HUDEP-2 (cell line): Measurements from ENCODE around the gene PRSS3.
A peak's percentile ranks its signal among the peaks of the same experiment; 100 is the strongest.
"Not testable (repeated sequence)": the region's sequence is repeated elsewhere in the genome, so short reads cannot be mapped to it uniquely, and the experiment has no call there.

Experiments
- DNase-seq, 76 experiments: peaks; one replicate each; lab custom pipeline; 2025; ENCODE audit not compliant: unreplicated experiment in 76 of 76; lab: John Stamatoyannopoulos, UW

The PRSS3 gene

DNA sequence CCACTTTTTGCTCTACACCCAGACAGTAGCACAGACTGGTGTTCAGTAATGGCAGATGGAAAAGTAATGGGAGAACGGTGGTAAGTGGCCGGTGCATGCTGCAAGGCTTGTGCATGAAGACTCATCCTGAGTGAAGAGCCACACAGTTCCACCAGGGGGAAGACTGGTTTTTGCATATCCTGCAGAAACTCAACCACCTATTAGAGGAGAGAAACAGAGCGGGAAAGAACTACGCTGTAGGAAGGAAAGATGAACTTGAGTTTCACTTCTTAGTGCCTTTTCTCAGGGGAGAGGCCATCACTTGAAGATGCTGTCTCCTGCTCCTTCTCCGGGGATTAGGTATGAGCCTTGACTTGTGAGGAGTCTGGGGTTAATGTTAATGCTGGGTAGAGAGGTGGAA lies 9.4 kb upstream of the PRSS3 start:
- DNase-seq = peak in 2 of 76 experiments; percentile 13

DNA sequence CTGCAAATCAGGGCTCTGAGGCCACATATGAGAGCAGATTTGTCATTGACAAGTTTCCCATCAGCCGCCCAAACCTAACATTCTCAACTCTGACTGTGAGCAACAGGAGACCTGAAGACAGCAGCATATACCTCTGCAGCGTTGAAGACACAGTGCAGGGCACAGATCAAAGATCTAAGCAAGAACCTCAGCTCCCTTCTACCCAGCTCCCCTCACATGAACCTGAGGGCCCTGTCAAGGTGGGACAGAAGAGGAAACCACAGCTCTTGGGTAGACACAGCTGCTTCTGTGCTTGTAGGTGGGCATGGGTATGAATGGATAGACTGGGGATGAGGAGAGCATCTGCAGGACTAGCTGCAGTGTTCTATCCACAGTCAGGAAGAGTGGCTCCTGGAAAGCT lies 8.7 kb upstream of the PRSS3 start:
- no peak for DNase-seq

DNA sequence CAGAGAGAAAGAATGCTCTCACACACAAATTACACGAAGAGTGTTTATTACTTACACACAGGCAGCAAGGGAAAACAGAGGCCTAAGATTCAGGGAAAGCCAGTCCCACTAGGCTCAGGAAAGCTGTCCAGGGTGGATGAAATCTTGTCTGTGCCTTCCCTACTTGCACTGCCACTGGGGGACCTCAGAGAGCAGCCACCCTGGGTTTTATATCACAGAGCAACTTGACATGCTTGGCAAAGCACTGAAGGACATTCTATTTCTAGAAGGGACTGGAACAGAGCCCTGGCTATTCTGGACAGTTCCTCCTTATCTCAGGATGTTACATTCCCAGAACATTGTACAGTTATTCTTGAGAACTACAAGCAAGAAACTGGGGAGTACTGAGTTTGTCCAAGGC lies 7.5 kb upstream of the PRSS3 start:
- no peak for DNase-seq

DNA sequence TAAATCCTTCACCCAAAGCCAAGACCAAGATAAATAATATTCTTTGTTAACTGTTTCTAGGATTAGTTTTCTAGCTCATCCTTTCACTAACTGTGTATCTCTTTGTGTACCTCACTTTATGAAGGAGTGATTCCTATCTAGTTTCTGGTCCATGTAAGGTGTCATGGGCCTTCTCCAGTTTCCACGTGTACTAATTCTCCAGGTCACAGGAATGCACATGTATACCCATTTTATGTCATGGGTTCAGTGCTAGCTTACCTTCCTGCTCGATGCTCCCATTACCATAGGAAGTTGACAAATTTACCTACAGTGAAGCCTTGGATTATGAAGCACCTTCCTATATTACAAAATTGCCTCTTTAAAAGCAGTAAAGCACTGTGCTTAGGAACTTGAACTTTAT lies 5.9 kb upstream of the PRSS3 start:
- DNase-seq = not testable (repeated sequence)

DNA sequence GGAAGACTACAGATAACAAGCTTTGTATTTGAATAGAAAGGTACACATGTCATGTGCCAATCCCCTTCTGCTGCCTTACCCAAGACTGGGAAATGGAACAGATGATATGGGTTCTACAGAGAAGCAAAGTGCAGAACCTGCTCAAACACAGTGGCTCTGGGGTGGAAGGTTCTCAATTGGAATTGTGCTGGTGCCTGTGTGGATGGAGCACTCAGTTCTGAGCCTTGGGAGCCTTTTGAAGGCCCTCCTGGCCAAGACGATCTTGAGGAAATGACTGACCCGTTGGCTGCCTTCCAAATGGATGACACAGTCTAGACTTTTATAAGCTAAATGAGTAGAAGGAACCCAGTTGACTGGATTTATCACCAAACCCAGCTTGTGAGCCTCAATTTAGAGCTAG lies 4.2 kb upstream of the PRSS3 start:
- DNase-seq = peak in 20 of 76 experiments; percentile 1 to 50 (median 13)

DNA sequence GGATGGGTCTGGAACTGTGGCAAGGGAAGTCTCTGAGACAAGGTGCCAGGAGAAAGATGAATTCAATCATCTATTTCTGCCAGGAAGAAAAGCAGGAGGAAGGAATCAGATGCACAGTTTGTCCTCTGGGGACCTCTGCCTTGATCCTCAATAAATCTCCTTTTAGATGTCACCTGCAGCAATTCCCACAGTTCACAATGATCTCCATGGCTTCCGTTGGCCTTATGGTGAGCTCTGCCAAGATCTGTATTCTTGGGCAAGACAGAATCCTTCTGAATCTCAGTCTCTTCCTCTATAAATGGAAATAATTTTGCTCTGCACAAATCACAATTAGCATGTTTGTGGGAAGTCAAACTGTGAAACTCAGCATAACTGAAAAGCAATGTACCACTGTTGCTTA lies 1.9 kb upstream of the PRSS3 start:
- not testable (repeated sequence) for DNase-seq

DNA sequence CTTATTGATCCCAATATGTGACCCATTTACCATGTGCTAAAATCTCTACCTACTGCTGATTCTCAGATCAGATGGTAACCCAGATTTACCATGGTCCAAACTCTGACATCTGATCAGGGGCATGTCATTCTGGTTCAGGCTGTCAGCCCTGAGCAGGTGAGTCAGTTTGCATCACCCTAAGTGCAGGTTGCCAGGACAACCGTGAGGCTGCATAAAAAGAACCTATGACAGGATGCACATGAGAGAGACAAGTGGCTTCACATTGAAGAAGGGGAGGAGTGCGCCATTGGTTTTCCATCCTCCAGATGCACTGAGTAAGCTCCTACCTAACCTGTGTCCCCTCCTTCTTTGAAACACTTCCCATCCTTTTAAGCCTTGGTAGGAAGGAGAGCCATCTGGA lies 801 bp upstream of the PRSS3 start:
- DNase-seq = no peak

DNA sequence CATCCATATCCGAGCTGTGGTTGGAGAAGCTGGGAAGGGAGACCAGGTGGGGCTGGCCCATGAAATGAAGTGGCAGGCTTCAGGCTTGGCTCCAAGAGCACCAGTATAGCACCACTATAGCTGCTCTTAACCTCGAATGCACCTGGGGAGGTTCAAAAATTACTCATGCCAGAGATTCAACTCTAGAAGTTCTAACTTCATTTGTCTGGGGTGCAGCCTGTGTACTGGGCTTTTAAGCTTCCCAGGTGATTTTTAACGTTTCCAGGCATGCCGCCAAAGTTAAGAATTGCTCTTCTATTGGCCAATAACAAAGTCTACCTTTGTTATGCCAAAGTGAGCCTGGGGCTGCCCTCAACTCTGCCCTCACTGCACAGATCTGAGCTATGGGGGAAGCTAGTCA lies 458 bp downstream of the PRSS3 start:
- DNase-seq = no peak

DNA sequence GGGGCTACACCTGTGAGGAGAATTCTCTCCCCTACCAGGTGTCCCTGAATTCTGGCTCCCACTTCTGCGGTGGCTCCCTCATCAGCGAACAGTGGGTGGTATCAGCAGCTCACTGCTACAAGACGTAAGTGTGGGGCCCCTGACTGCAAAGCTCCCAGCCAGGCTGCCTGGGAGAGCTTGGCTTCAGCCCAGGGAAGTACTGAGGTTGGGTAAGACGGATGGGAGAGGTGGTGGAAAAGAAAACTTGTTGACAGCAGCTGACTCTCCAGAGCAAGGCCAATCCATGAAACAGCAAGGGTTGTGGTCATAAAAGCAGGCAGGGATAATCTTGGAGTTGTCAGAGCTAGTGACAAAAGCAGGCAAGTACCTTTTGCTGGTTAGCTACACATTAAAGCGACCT lies 1.3 kb downstream of the PRSS3 start:
- DNase-seq = not testable (repeated sequence)

DNA sequence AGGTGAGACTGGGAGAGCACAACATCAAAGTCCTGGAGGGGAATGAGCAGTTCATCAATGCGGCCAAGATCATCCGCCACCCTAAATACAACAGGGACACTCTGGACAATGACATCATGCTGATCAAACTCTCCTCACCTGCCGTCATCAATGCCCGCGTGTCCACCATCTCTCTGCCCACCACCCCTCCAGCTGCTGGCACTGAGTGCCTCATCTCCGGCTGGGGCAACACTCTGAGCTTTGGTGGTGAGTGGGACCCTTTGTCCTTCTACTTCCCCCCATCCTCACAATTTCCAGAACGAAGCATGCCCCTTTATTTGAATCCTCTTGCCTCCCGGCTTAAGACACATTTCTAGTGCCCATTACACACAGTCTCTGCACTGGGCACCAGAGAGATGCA lies 2.5 kb downstream of the PRSS3 start:
- DNase-seq = no peak

DNA sequence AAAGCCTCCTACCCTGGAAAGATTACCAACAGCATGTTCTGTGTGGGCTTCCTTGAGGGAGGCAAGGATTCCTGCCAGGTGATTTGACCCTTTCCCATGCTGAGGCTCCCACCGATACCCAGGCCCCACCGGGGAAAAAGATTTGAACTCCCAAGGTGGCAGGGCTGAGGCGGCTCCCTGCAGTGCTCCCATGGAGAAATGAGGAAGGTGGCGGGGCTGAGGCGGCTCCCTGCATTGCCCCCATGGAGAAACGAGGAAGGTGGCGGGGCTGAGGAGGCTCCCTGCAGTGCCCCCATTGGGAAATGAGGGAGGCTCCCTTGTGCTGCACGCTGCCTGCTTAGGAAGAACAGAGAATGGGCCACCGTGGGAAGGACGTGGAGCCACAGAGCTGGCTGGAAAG lies 3.2 kb downstream of the PRSS3 start:
- DNase-seq = no peak

DNA sequence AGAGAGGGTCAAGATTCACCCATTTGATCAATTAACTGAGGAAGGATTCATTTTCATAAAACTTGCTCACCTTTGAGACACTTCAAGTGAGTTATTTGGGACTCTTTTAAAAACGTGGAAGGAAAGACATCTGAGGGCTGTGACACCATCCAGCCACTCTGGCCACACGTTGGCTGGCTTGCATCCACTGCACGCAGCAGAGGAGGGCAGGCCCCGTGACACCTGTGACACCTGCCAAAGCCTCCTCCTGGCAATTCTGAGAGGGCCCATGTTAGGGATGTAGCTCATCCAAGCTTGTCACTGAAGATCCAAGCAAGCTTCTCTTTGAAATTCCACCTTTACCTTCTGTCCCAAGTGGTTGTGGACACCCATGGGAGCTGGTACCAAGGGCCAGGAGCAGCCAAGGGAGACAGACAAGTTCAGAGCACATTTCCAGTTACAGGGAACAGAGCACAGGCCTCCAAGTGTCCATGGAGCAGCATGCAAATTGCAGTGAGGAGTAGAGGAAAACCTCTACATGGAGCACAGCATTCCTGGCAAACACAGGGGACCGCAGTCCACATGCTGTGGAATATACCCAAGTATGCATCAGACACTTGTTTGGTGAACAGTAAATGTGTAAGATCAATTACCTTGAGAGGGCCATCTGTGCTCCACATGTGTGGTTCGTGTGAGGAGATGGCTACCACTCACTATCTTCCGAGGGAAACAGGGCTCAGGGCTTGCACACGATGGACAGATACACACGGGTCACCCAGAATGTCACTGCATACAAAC lies 4.8 kb downstream of the PRSS3 start:
- DNase-seq = no peak

DNA sequence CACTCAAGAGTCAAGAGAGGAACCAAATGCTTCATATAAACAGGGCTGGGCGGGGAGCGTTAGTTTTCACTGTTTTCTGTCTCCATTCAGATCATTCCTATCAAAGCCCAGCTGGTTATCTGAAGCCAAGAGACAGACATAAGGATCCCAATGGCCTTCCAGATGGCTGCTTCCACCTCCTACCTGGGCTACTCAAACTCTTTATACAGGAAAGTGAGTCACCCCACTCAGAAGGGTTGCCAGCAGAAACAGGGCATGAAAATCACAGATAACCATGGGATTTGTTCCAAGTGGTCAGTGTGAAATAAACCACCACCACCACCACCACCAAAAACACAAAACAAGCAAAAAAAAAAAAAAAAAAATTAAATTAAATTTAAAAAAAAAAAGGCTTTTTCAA lies 5.5 kb downstream of the PRSS3 start:
- DNase-seq = no peak

DNA sequence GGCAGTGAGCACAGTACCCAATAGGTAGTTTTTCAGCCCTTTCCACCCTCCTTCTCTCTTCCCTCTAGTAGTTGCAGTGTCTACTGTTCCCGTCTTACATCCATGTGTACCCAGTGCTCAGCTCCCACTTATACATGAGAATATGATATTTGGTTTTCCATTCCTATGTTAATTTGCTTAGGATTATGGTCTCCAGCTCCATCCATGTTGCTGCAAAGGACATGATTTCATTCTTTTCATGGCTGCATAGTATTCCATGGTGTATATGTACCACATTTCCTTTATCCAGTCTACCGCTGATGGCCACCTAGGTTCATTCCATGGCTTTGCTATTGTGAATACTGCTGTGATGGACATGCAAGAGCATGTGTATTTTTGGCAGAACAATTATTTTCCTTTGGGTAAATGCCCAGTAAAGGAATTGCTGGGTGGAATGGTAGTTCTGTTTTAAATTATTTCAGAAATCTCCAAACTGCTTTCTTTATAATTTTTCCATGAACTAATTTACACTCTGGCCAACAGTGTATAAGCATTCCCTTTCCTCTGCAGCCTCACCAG lies 6.7 kb downstream of the PRSS3 start:
- DNase-seq = not testable (repeated sequence)

DNA sequence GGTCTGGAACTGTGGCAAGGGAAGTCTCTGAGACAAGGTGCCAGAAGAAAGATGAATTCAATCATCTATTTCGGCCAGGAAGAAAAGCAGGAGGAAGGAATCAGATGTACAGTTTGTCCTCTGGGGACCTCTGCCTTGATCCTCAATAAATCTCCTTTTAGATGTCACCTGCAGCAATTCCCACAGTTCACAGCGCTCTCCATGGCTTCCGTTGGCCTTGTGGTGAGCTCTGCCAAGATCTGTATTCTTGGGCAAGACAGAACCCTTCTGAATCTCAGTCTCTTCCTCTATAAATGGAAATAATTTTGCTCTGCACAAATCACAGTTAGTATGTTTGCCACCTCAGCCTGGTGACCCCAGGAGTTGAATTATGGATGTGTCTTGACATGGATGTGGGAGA lies 8.8 kb downstream of the PRSS3 start:
- DNase-seq = not testable (repeated sequence)

DNA sequence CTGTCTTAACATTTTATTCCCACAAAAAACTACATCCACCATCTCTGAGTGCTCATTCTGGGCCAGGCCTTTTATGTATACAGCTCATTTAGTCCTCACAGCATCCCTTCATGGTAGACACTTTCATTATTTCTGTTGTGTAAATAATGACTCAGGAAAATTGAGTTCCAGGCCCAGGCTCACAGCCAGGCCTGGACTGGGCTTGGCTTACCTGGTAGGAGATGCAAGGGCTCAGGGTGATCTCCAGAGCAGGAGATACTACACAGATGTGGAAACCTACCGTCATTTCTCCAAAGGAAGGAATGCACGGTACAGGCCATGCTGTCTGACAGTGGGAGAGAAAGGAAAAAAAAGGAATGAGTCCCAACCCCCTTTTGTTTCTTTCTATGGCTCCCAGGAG lies 11.8 kb downstream of the PRSS3 start:
- DNase-seq = not testable (repeated sequence)

DNA sequence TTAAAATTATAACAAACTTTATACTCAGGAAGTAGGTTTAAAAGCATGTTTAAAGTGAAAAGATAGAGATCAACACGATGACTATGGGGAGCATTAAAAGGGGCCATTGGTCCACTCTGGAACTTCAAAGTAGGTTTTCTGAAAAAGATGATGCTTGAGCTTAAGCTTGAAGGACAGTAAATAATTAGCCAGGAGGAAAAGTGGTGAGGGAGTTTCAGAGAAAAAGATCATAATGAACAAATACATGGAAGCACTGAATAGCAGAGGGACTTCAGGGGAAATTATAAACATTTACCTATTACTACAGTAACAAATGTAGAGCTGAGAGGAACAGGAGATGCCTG lies 13.6 kb downstream of the PRSS3 start:
- not testable (repeated sequence) for DNase-seq

DNA sequence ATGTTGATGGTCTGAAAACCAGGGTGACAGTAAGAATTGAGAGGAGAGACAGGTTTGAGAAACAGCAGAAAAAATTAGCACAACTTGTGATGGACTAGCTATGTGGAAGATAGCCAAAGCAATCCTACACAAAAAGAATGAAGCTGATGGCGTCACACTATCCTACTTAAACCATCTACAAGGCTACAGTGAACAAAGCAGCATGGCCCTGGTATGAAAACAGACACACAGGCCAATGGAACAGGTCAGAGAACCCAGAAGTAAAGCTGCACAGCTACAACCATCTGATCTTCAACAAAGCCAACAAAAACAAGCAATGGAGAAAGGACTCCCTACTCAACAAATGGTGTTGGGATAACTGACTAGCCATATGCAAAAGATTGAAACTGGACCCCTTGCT lies 14.1 kb downstream of the PRSS3 start:
- no peak for DNase-seq

DNA sequence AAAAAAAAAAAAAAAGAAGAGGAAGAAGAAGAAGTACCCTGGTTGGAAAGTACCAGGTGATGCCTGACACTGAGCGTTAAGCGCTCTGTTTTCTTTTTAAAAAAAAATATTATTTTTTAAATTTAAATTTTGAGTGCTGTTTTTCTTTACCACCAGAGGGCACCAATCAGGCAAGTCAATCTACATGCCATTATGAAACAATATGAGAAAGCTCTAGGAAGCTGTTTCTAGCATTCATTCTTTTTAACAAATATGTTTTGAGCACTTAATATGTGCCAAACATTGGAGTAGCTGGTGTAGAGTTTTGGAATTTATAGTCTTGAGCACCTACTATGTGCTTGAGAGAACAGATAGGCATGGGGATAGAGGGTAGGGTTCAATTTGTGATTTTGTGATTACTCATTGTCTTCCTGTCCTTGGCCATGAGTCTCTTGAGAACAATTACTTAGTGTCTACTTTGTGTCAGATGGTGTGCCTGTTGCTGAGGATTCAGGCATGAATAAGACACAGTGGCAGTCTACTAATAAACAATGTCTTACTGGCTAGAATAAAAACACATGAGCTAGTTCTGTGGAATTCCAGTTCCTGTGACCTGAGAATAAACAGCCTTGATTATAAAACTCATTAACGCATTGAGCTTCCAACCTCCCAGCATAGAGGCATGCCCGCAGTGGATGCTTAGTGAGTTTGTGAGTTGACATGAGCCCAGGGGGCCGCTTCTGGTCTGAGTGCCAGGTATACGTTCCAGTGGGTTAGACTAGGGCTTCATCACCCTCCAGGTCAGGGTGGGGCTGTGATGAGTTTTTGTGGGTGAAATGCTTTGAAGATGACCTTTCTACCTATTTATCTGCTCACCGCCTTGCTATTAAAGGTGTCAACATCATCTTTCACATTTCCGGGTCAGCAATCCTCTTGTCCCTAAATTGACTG lies 18.6 kb downstream of the PRSS3 start:
- peak in 15 of 76 experiments; percentile 2 to 43 (median 20) for DNase-seq

DNA sequence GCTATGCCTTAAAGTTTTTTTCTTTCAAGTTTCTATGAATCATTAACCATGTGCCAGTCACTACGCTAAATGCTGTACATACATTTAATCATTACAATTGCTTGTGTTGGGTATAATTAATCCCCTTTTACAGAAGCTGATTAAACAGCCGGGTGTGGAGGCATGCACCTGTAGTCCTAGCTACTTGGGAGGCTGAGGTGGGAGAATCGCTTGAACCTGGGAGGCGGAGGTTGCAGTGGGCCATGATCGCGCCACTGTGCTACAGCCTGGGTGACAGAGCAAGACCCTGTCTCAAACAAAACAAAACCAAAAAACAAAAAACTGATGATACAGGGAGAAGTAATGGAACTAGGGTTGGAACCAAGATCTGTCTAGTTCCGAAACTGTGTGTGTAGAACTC lies 20.4 kb downstream of the PRSS3 start:
- no peak for DNase-seq
